ENCODE measurements around the gene ZNF318. TPM values are rescaled to one million over a fixed set of nuclear protein-coding genes. Genes with fewer than 3 reads are reported as not detected.

The ZNF318 gene
- total and polyA plus RNA-seq, 2 donors (not counting 3 experiments of a cell fraction or from before 2014, with no cell fraction given): 7.1 to 13.6 TPM

DNA sequence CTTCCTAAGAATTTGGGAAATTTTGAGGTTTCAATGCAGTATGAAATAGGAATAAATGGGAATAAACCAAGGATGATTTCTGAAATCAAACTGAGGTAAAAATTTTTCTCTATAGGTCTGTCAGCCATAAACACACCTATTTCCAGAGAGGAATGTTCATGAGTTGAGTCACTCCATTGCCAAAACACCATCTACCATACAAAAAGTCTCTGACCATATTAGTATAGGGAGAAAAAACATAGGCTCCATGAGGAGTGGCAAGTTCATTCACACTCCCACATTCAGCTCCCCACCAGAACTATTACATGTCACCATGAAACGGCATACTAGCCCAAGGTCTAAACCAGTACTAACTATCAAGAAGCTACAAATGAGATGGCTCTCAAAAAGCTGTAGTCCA, 9.6 kb downstream of the ZNF318 start:
- Histone ChIP-seq H3K36me3 (ENCODE audit: control insufficient read depth in 2 of 2, extremely low read depth in 1 of 2, insufficient read depth in 2 of 2, low read length in 2 of 2) (peaks cover 8 to 14% of the 10 kb centered on the region in 2 experiments), H3K9ac (replicated peaks; ENCODE audit: extremely low read depth, insufficient read depth, low read length) (no peak overlapping the region), H2AFZ (ENCODE audit: low read depth, low read length) (no peak overlapping the region), H3K4me1 (ENCODE audit: control insufficient read depth, extremely low read depth, insufficient read depth, low read length) (peaks cover 7% of the 10 kb centered on the region), H3K27me3 (ENCODE audit: control insufficient read depth in 2 of 2, insufficient read depth in 2 of 2, low read length in 2 of 2) (no peaks in the 10 kb centered on the region), H4K20me1 (replicated peaks; ENCODE audit: control insufficient read depth, extremely low read depth, insufficient read depth, low read length) (peaks cover 2% of the 10 kb centered on the region), H3K27ac (ENCODE audit: insufficient read depth, low read depth, low read length) (no peak overlapping the region), H3K9me3 (replicated peaks; ENCODE audit: control insufficient read depth, insufficient read depth, low read length) (no peaks in the 10 kb centered on the region), H3K9me1 (replicated peaks; ENCODE audit: control insufficient read depth, extremely low read depth, insufficient read depth, low read length) (no peaks in the 10 kb centered on the region), H3K4me3 (replicated peaks in 1 of 3; ENCODE audit: insufficient read depth in 1 of 3, low read depth in 1 of 3, low read length in 3 of 3) (no peak overlapping the region), H3K4me2 (ENCODE audit: insufficient read depth, low read length) (no peak overlapping the region), H3K79me2 (ENCODE audit: control insufficient read depth, insufficient read depth, low read length) (no peaks in the 10 kb centered on the region)
- BruUV-seq (replicated peaks): no TSS peak
- ChIA-PET POLR2A (no interaction called here), CTCF (interaction anchor here (2.4 to 2.7 kb wide), 2 partner anchors 10 kb away, joined by 7 to 8 read pairs; partner anchors contain the start of gene ZNF318)
- intact Hi-C loops (cut with micrococcal nuclease) (no loop called here), dilution Hi-C loops (cut with MboI; ENCODE audit: extremely low pct_ligation_motif_present, low sequenced_read_pairs) (no loop called here)
- DNase-seq (ENCODE audit: low read depth, low spot score) (no peak), FAIRE-seq (no peak)
- TF ChIP-seq GATA2 (IDR thresholded peaks at IDR 0.05; ENCODE audit: insufficient read depth, insufficient read length, low read depth, low read length) (no peak), JUN (IDR thresholded peaks at IDR 0.05; ENCODE audit: borderline replicate concordance, insufficient read depth, insufficient read length, low read depth) (no peak), EZH2 (IDR thresholded peaks at IDR 0.05; ENCODE audit: borderline replicate concordance, low read depth, low read length, severe bottlenecking) (no peak), MYC (IDR thresholded peaks at IDR 0.05; ENCODE audit: low read depth, low read length) (no peak), FOS (IDR thresholded peaks at IDR 0.05; ENCODE audit: borderline replicate concordance, insufficient read depth, low read length) (no peak), POLR2AphosphoS5 (IDR thresholded peaks at IDR 0.05; ENCODE audit: insufficient read depth, low read depth, low read length) (no peak), POLR2A (IDR thresholded peaks at IDR 0.05; ENCODE audit: low read depth, low read length) (no peak)
- TF ChIP-seq, protein P1, sequence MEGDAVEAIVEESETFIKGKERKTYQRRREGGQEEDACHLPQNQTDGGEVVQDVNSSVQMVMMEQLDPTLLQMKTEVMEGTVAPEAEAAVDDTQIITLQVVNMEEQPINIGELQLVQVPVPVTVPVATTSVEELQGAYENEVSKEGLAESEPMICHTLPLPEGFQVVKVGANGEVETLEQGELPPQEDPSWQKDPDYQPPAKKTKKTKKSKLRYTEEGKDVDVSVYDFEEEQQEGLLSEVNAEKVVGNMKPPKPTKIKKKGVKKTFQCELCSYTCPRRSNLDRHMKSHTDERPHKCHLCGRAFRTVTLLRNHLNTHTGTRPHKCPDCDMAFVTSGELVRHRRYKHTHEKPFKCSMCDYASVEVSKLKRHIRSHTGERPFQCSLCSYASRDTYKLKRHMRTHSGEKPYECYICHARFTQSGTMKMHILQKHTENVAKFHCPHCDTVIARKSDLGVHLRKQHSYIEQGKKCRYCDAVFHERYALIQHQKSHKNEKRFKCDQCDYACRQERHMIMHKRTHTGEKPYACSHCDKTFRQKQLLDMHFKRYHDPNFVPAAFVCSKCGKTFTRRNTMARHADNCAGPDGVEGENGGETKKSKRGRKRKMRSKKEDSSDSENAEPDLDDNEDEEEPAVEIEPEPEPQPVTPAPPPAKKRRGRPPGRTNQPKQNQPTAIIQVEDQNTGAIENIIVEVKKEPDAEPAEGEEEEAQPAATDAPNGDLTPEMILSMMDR (IDR thresholded peaks at IDR 0.05; ENCODE audit: extremely low read depth in 1 of 2, insufficient read depth in 1 of 2, low read depth in 1 of 2, low read length in 2 of 2): no peak
- TF ChIP-seq, protein P2, sequence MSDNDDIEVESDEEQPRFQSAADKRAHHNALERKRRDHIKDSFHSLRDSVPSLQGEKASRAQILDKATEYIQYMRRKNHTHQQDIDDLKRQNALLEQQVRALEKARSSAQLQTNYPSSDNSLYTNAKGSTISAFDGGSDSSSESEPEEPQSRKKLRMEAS (IDR thresholded peaks at IDR 0.05; ENCODE audit: insufficient read depth, insufficient read length): no peak
